ENCODE results near the gene ZC3H6.

GRCh38 chr2:112272669-112273068 lies 2.7 kb upstream of the ZC3H6 start:
- TF ChIP-seq CTCF (conservative IDR thresholded peaks at IDR 0.05 in 1 of 2, IDR thresholded peaks at IDR 0.05 in 1 of 2; ENCODE audit: extremely low read depth in 1 of 2, insufficient read depth in 1 of 2, low read depth in 1 of 2, low read length in 2 of 2) (no peak), EZH2 (IDR thresholded peaks at IDR 0.05; ENCODE audit: borderline replicate concordance, low read length) (no peak)

Measured in mammary epithelial cell (primary cell).